ENCODE results near the gene SLC19A2. TPM values are rescaled to one million over a fixed set of nuclear protein-coding genes. Genes with fewer than 3 reads are reported as not detected.
"Not testable (repeated sequence)": the region's sequence is repeated elsewhere in the genome, so short reads cannot be mapped to it uniquely, and the experiment has no call there.

Gene SLC19A2
- total RNA-seq, 1 experiment from 2014 or later, result 9.9 TPM

DNA sequence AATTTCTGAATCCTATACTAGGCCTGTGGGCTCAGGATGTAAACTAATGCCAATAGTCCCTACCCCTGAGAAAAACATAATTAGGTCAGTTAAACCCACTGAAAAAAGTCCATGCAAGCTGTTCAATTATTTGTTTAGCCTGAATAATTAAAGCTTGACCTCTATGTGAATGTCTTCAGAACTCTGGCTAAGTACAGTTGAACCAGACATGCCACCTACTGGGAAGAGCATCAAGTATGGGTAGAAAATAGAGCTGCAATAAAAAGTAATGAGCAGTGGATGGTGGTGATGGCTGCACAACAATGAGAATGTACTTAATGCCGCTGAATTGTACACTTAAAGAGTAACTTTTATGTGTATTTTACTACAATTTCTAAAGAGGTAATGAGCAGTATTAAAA, 23.6 kb upstream of the SLC19A2 start:
- intact Hi-C loops (cut with micrococcal nuclease; ENCODE audit: unreplicated experiment), result no loop called here
- Histone ChIP-seq H3K4me1 (ENCODE audit: insufficient read depth, low read length, poor library complexity, severe bottlenecking) (peaks cover 2% of the 10 kb centered on the region), H3K27me3 (replicated peaks; ENCODE audit: insufficient read depth, low read depth, low read length, poor library complexity) (no peaks in the 10 kb centered on the region), H3K4me3 (ENCODE audit: low read depth, low read length, poor library complexity, severe bottlenecking) (no peak overlapping the region), H3K27ac (ENCODE audit: low read depth, low read length, poor library complexity, severe bottlenecking) (no peak overlapping the region), H3K36me3 (ENCODE audit: insufficient read depth, low read length, poor library complexity, severe bottlenecking) (no peaks in the 10 kb centered on the region), H3K9me3 (ENCODE audit: low read depth, low read length, poor library complexity, severe bottlenecking) (no peaks in the 10 kb centered on the region)
- no peak for DNase-seq (ENCODE audit: low spot score)
- POLR2A ChIA-PET (ENCODE audit: low non-redundant PET), result no interaction called here
- no TSS peak for BruUV-seq (replicated peaks)
- CTCF ChIA-PET, result no interaction called here
- no peak for TF ChIP-seq EZH2 (IDR thresholded peaks at IDR 0.05; ENCODE audit: borderline replicate concordance, low read depth, low read length, poor library complexity, severe bottlenecking)
- TF ChIP-seq, protein P1, sequence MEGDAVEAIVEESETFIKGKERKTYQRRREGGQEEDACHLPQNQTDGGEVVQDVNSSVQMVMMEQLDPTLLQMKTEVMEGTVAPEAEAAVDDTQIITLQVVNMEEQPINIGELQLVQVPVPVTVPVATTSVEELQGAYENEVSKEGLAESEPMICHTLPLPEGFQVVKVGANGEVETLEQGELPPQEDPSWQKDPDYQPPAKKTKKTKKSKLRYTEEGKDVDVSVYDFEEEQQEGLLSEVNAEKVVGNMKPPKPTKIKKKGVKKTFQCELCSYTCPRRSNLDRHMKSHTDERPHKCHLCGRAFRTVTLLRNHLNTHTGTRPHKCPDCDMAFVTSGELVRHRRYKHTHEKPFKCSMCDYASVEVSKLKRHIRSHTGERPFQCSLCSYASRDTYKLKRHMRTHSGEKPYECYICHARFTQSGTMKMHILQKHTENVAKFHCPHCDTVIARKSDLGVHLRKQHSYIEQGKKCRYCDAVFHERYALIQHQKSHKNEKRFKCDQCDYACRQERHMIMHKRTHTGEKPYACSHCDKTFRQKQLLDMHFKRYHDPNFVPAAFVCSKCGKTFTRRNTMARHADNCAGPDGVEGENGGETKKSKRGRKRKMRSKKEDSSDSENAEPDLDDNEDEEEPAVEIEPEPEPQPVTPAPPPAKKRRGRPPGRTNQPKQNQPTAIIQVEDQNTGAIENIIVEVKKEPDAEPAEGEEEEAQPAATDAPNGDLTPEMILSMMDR (conservative IDR thresholded peaks at IDR 0.05; ENCODE audit: low read depth, low read length), result no peak

DNA sequence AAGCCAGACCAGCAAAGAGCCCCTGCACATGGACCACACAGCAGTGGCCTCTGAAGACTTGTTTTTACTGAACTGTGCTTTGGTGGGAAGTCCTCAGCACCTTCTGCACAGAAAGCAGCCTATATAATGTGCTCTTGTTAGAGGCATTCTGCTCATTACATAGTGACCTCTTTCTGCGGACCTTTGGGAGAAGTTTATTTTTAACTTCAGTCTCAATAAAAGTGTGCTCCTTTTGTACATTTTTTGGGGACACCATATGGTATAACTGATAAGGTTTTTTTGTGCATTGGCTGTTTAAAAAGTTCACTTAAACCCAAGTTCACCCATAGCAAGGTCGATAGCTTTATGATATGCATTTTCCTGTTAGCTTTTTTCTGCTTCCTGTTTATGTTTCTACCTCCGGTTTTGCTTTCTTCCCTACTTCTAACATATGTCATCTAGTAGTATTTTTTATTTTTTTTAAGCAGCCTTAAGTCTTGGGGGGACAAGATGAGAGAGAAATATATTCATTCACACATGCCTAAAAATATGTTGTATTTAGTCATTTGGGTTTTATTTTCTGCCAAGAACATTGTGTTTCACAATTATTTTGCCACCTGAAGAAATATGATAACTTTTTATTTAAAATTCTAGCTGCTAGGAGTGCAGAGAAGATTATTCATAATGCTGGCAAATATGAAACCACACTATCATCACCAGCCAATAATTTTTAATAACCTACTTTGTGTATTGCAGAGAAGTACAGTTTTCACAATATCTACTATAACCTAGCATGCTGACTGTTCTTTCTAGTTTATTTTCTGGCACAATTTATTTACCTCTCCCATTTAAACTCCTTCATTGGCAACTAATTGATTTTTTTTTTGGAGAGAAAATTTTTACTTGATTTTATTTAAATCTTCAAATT, 22.9 kb upstream of the SLC19A2 start:
- Histone ChIP-seq H3K27me3 (replicated peaks; ENCODE audit: insufficient read depth, low read depth, low read length, poor library complexity) (no peaks in the 10 kb centered on the region), H3K4me1 (ENCODE audit: insufficient read depth, low read length, poor library complexity, severe bottlenecking) (no peaks in the 10 kb centered on the region), H3K9me3 (ENCODE audit: low read depth, low read length, poor library complexity, severe bottlenecking) (no peaks in the 10 kb centered on the region), H3K4me3 (ENCODE audit: low read depth, low read length, poor library complexity, severe bottlenecking) (no peak overlapping the region), H3K27ac (ENCODE audit: low read depth, low read length, poor library complexity, severe bottlenecking) (no peak overlapping the region), H3K36me3 (ENCODE audit: insufficient read depth, low read length, poor library complexity, severe bottlenecking) (no peaks in the 10 kb centered on the region)
- no peak for DNase-seq (ENCODE audit: low spot score)
- BruUV-seq (replicated peaks), result no TSS peak
- CTCF ChIA-PET, result no interaction called here
- POLR2A ChIA-PET (ENCODE audit: low non-redundant PET), result no interaction called here
- intact Hi-C loops (cut with micrococcal nuclease; ENCODE audit: unreplicated experiment), result no loop called here
- TF ChIP-seq EZH2 (IDR thresholded peaks at IDR 0.05; ENCODE audit: borderline replicate concordance, low read depth, low read length, poor library complexity, severe bottlenecking), result no peak
- TF ChIP-seq, protein P1 (conservative IDR thresholded peaks at IDR 0.05; ENCODE audit: low read depth, low read length), result no peak

- no peak for DNase-seq (ENCODE audit: low spot score)
- ChIA-PET POLR2A (ENCODE audit: low non-redundant PET) (no interaction called here), CTCF (no interaction called here)
- Histone ChIP-seq H3K27ac (ENCODE audit: low read depth, low read length, poor library complexity, severe bottlenecking) (no peak overlapping the region), H3K27me3 (replicated peaks; ENCODE audit: insufficient read depth, low read depth, low read length, poor library complexity) (no peaks in the 10 kb centered on the region), H3K4me1 (ENCODE audit: insufficient read depth, low read length, poor library complexity, severe bottlenecking) (no peaks in the 10 kb centered on the region), H3K36me3 (ENCODE audit: insufficient read depth, low read length, poor library complexity, severe bottlenecking) (no peaks in the 10 kb centered on the region), H3K4me3 (ENCODE audit: low read depth, low read length, poor library complexity, severe bottlenecking) (no peak overlapping the region), H3K9me3 (ENCODE audit: low read depth, low read length, poor library complexity, severe bottlenecking) (no peaks in the 10 kb centered on the region)
- BruUV-seq (replicated peaks), result no TSS peak
- TF ChIP-seq, protein P1 (conservative IDR thresholded peaks at IDR 0.05; ENCODE audit: low read depth, low read length), result no peak
- TF ChIP-seq EZH2 (IDR thresholded peaks at IDR 0.05; ENCODE audit: borderline replicate concordance, low read depth, low read length, poor library complexity, severe bottlenecking), result no peak
- intact Hi-C loops (cut with micrococcal nuclease; ENCODE audit: unreplicated experiment), result no loop called here
Observed at GRCh38 chr1:169507413-169507812, 21.7 kb upstream of the SLC19A2 start.

GRCh38 chr1:169503601-169504000, 17.9 kb upstream of the SLC19A2 start:
- intact Hi-C loops (cut with micrococcal nuclease; ENCODE audit: unreplicated experiment); H3K27me3 ChIP-seq (replicated peaks; ENCODE audit: insufficient read depth, low read depth, low read length, poor library complexity); H3K4me3 ChIP-seq (ENCODE audit: low read depth, low read length, poor library complexity, severe bottlenecking); BruUV-seq (replicated peaks); H3K4me1 ChIP-seq (ENCODE audit: insufficient read depth, low read length, poor library complexity, severe bottlenecking); CTCF ChIA-PET; H3K27ac ChIP-seq (ENCODE audit: low read depth, low read length, poor library complexity, severe bottlenecking); H3K9me3 ChIP-seq (ENCODE audit: low read depth, low read length, poor library complexity, severe bottlenecking); DNase-seq (ENCODE audit: low spot score); H3K36me3 ChIP-seq (ENCODE audit: insufficient read depth, low read length, poor library complexity, severe bottlenecking); POLR2A ChIA-PET (ENCODE audit: low non-redundant PET): not testable (repeated sequence)

Measured in A673 (cell line).